Caco-2 (cell line): Measurements from ENCODE around the gene SPCS3. TPM values are rescaled to one million over a fixed set of nuclear protein-coding genes. Genes with fewer than 3 reads are reported as not detected.

Source experiments
- BruUV-seq: library from RNA; stranded (reverse); fragments of 400-500 nt; replicated peaks from 2 replicates; lab custom pipeline; 2021; lab: Mats Ljungman, UMichigan
- CTCF ChIA-PET: fragments of 300-600 bp; sonication (Branson Sonifier 250); formaldehyde crosslinking; loops from one replicate; lab custom pipeline; 2022; ENCODE audit warnings: antibody characterized with exemption; lab: Charles Lee
- POLR2A ChIA-PET: fragments of 300-600 bp; sonication (Branson Sonifier 250); formaldehyde crosslinking; loops from one replicate; lab custom pipeline; 2022; ENCODE audit warnings: antibody characterized with exemption; lab: Charles Lee
- DNase-seq, 2 experiments: peaks; one replicate each; pipeline versions ENCODE4 v3.0.0 to v3.0.0-alpha.2; 2020 to 2022
- H3K27me3 ChIP-seq: replicated peaks from 2 replicates; pipeline ENCODE4 v1.6.0; 2011; ENCODE audit warnings: low read length; ENCODE audit not compliant: control insufficient read depth, insufficient read depth
- H3K36me3 ChIP-seq: 2 replicates; pipeline ENCODE4 v1.5.1; 2011; ENCODE audit warnings: low read length; ENCODE audit not compliant: control insufficient read depth, insufficient read depth
- H3K4me1 ChIP-seq: fragments of 250-450 bp; sonication (Bioruptor Pico); 2 replicates; pipeline ENCODE4 v1.5.1; 2020; ENCODE audit warnings: mild to moderate bottlenecking
- H3K4me3 ChIP-seq: 2 replicates; pipeline ENCODE4 v1.5.1; 2011; ENCODE audit warnings: low read depth, mild to moderate bottlenecking, control low read depth, low read length
- H3K9me3 ChIP-seq: fragments of 250-450 bp; sonication (Bioruptor Pico); 2 replicates; pipeline ENCODE4 v1.5.1; 2020; ENCODE audit warnings: mild to moderate bottlenecking, moderate library complexity
- H3K27ac Mint-ChIP-seq: one replicate; pipeline ENCODE4 v1.8.0; 2022; ENCODE audit warnings: mixed read lengths; ENCODE audit not compliant: unreplicated experiment
- H3K27me3 Mint-ChIP-seq: one replicate; pipeline ENCODE4 v1.8.0; 2022; ENCODE audit warnings: mixed read lengths; ENCODE audit not compliant: insufficient read depth, unreplicated experiment
- H3K36me3 Mint-ChIP-seq: one replicate; pipeline ENCODE4 v1.8.0; 2022; ENCODE audit warnings: mild to moderate bottlenecking, mixed read lengths; ENCODE audit not compliant: insufficient read depth, unreplicated experiment
- H3K4me1 Mint-ChIP-seq: one replicate; pipeline ENCODE4 v1.8.0; 2022; ENCODE audit warnings: low read depth, mixed read lengths; ENCODE audit not compliant: unreplicated experiment
- H3K4me3 Mint-ChIP-seq: one replicate; pipeline ENCODE4 v1.8.0; 2022; ENCODE audit warnings: mild to moderate bottlenecking, moderate library complexity, mixed read lengths; ENCODE audit not compliant: unreplicated experiment
- H3K9me3 Mint-ChIP-seq: one replicate; pipeline ENCODE4 v1.8.0; 2022; ENCODE audit warnings: mixed read lengths; ENCODE audit not compliant: unreplicated experiment
- intact Hi-C: fragments of 100-400 bp; cut with micrococcal nuclease; formaldehyde crosslinking; loops from one replicate; pipeline ENCODE4 v1.10.0; 2022; ENCODE audit not compliant: unreplicated experiment
- total RNA-seq: library from RNA; stranded (reverse); gene quantifications from 2 replicates; pipeline ENCODE4 v1.2.3, GENCODE V29; 2022
- TF ChIP-seq, protein P1 (sequence below), 2 experiments: fragments of 200-600 bp in 1 of 2; IDR thresholded peaks; 1 replicate in 1 of 2; 2 replicates in 1 of 2; pipeline versions ENCODE4 v1.5.1 to v1.8.0; 2011 to 2022; ENCODE audit warnings: antibody characterized with exemption in 1 of 2, control low read depth in 1 of 2, inconsistent platforms in 1 of 2, low read depth in 1 of 2, low read length in 1 of 2, mild to moderate bottlenecking in 1 of 2, moderate library complexity in 1 of 2; ENCODE audit not compliant: insufficient read depth in 1 of 2, severe bottlenecking in 1 of 2, unreplicated experiment in 1 of 2

Gene SPCS3
- total RNA-seq, 1 experiment from 2014 or later = 56.2 TPM

DNA sequence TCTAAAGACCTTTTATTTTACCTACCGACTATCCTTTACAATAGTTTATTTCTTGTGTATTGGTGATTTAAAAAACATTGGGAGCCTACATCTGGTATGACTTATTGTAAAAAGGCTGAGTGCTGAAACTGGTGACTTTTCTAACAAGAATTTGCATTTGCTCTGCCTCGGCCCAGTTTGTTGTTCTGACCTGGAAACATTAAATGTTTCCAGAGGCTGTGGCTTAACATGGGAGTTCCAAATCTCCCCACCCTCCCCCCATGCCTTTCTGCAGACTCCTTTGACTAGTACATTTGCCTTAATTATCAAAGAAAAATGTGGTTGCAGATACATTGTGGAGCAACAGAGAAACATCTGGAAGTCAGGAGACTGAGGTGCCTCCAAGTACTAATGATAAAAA is 39.8 kb downstream of the SPCS3 start:
- H3K27me3 Mint-ChIP-seq = no peaks in the 10 kb centered on the region
- TF ChIP-seq, protein P1, sequence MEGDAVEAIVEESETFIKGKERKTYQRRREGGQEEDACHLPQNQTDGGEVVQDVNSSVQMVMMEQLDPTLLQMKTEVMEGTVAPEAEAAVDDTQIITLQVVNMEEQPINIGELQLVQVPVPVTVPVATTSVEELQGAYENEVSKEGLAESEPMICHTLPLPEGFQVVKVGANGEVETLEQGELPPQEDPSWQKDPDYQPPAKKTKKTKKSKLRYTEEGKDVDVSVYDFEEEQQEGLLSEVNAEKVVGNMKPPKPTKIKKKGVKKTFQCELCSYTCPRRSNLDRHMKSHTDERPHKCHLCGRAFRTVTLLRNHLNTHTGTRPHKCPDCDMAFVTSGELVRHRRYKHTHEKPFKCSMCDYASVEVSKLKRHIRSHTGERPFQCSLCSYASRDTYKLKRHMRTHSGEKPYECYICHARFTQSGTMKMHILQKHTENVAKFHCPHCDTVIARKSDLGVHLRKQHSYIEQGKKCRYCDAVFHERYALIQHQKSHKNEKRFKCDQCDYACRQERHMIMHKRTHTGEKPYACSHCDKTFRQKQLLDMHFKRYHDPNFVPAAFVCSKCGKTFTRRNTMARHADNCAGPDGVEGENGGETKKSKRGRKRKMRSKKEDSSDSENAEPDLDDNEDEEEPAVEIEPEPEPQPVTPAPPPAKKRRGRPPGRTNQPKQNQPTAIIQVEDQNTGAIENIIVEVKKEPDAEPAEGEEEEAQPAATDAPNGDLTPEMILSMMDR (IDR thresholded peaks at IDR 0.05; ENCODE audit: insufficient read depth in 1 of 2, low read depth in 1 of 2, low read length in 1 of 2, severe bottlenecking in 1 of 2, unreplicated experiment in 1 of 2) = no peak
- POLR2A ChIA-PET = no interaction called here
- H3K9me3 ChIP-seq = no peaks in the 10 kb centered on the region
- no peaks in the 10 kb centered on the region for H3K36me3 ChIP-seq
- no peaks in the 10 kb centered on the region for H3K27me3 ChIP-seq
- no peak for DNase-seq
- H3K4me1 ChIP-seq = no peaks in the 10 kb centered on the region
- BruUV-seq = no TSS peak
- H3K27ac Mint-ChIP-seq = no peak overlapping the region
- H3K36me3 Mint-ChIP-seq = no peaks in the 10 kb centered on the region
- no peaks in the 10 kb centered on the region for H3K9me3 Mint-ChIP-seq
- H3K4me3 ChIP-seq = no peak overlapping the region
- CTCF ChIA-PET = no interaction called here
- intact Hi-C loops = no loop called here
- H3K4me3 Mint-ChIP-seq = no peak overlapping the region
- no peaks in the 10 kb centered on the region for H3K4me1 Mint-ChIP-seq

DNA sequence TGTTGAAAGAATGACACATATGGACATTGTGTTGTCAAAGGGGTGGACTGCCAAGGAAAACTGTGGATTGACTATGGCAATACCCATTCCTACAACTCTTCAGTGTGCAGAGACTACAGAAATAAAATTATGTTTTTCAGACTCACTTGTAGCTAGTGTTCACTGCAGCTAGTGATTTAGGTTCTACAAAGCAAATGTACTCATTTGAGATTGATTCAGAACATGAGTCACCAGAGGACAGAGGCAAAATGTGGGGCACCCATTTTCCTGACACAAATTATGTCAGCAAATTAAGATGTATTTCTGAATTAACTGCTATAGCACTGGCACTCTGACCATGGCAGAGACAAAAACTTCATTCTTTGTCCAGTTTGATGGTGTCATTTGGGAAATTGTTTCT is 40.7 kb downstream of the SPCS3 start:
- Histone ChIP-seq H3K4me1 (no peaks in the 10 kb centered on the region), H3K36me3 (no peaks in the 10 kb centered on the region), H3K27me3 (no peaks in the 10 kb centered on the region), H3K4me3 (no peak overlapping the region), H3K9me3 (no peaks in the 10 kb centered on the region)
- no peaks in the 10 kb centered on the region for H3K9me3 Mint-ChIP-seq
- H3K4me3 Mint-ChIP-seq = no peak overlapping the region
- no peaks in the 10 kb centered on the region for H3K36me3 Mint-ChIP-seq
- DNase-seq = no peak
- CTCF ChIA-PET = no interaction called here
- intact Hi-C loops = no loop called here
- POLR2A ChIA-PET = no interaction called here
- no peaks in the 10 kb centered on the region for H3K27me3 Mint-ChIP-seq
- no peaks in the 10 kb centered on the region for H3K4me1 Mint-ChIP-seq
- TF ChIP-seq, protein P1 (IDR thresholded peaks at IDR 0.05; ENCODE audit: insufficient read depth in 1 of 2, low read depth in 1 of 2, low read length in 1 of 2, severe bottlenecking in 1 of 2, unreplicated experiment in 1 of 2) = no peak
- no peak overlapping the region for H3K27ac Mint-ChIP-seq
- no TSS peak for BruUV-seq

DNA sequence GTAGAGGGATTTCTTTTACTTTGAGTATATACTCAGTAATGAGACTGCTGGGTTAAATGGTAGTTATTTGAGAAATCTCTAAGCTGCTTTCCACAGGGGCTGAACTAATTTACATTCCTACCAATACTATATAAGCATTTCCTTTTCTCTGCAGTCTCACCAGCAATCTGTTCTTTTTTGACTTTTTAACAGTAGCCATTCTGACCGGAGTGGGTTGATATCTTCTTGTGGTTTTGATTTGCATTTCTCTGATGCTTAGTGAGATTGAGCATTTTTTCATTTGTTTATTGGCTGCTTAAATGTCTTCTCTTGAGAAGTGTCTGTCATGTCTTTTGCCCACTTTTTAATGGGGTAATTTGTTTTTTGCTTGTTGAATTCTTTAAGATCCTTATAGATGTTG is 43.3 kb downstream of the SPCS3 start:
- Histone ChIP-seq H3K27me3 (no peaks in the 10 kb centered on the region), H3K36me3 (no peaks in the 10 kb centered on the region), H3K4me1 (no peaks in the 10 kb centered on the region), H3K4me3 (no peak overlapping the region), H3K9me3 (no peaks in the 10 kb centered on the region)
- DNase-seq = no peak
- TF ChIP-seq, protein P1 (IDR thresholded peaks at IDR 0.05; ENCODE audit: insufficient read depth in 1 of 2, low read depth in 1 of 2, low read length in 1 of 2, severe bottlenecking in 1 of 2, unreplicated experiment in 1 of 2) = no peak
- H3K36me3 Mint-ChIP-seq = no peaks in the 10 kb centered on the region
- ChIA-PET CTCF (no interaction called here), POLR2A (no interaction called here)
- no peaks in the 10 kb centered on the region for H3K27me3 Mint-ChIP-seq
- H3K4me3 Mint-ChIP-seq = no peak overlapping the region
- no peak overlapping the region for H3K27ac Mint-ChIP-seq
- no peaks in the 10 kb centered on the region for H3K4me1 Mint-ChIP-seq
- BruUV-seq = no TSS peak
- no peaks in the 10 kb centered on the region for H3K9me3 Mint-ChIP-seq
- intact Hi-C loops = no loop called here
